Measurements from ENCODE around the gene GLIS1. TPM values are rescaled to one million over a fixed set of nuclear protein-coding genes. Genes with fewer than 3 reads are reported as not detected.

GLIS1 gene
- total and polyA plus RNA-seq, 2 experiments from 2014 or later: 0.22 to 0.61 TPM

DNA sequence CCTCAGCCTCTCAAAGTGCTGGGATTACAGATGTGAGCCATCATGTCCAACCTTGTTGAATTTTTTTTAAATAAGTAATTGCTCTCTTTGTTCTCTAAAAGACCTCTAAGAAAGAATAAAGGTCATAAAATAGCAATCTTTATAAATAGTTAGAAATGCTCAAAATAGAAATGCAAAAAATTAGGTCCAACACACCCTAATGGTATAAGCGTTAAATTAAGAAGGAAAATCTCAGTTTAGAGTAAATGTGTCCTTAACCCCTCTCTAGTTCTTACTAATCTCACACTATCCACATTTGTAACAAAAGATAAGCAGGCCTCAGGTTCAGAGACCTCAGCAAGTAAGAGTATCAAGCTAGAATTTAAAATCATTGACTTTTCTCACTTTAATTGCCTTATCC lies 38.3 kb upstream of the GLIS1 start:
- H3K4me2 ChIP-seq (ENCODE audit: unreplicated experiment): no peak overlapping the region
- peaks cover 12% of the 10 kb centered on the region for H3F3A ChIP-seq (ENCODE audit: insufficient read depth)
- no peaks in the 10 kb centered on the region for H3K79me2 ChIP-seq (ENCODE audit: insufficient read depth)
- H3K27me3 ChIP-seq (replicated peaks; ENCODE audit: insufficient read depth): no peaks in the 10 kb centered on the region
- TF ChIP-seq EZH2 (IDR thresholded peaks at IDR 0.05; ENCODE audit: insufficient read depth, poor library complexity, severe bottlenecking): no peak
- TF ChIP-seq EZH2phosphoT487 (IDR thresholded peaks at IDR 0.05; ENCODE audit: insufficient read depth, low read depth): no peak
- no peaks in the 10 kb centered on the region for H3K9me3 ChIP-seq (ENCODE audit: low read depth)
- H4K20me1 ChIP-seq (ENCODE audit: insufficient read depth): no peaks in the 10 kb centered on the region
- in situ Hi-C loops (cut with MboI): no loop called here
- no peak overlapping the region for H3K9ac ChIP-seq
- H3K27ac ChIP-seq: no peak overlapping the region
- no peak overlapping the region for H3K4me3 ChIP-seq
- H3K36me3 ChIP-seq (ENCODE audit: low read depth): no peaks in the 10 kb centered on the region
- H3K9me2 ChIP-seq (ENCODE audit: insufficient read depth): no peaks in the 10 kb centered on the region
- no peak overlapping the region for H2AFZ ChIP-seq
- peaks cover 13% of the 10 kb centered on the region for H3K4me1 ChIP-seq (ENCODE audit: insufficient read depth)
- 98 to 100% methylated on average over 1 of the region's 1 CpG for WGBS, 2 experiments (ENCODE audit: low coverage in 1 of 2, low lambda C conversion rate in 2 of 2, missing lambda C conversion rate in 2 of 2)
- no peak for DNase-seq

DNA sequence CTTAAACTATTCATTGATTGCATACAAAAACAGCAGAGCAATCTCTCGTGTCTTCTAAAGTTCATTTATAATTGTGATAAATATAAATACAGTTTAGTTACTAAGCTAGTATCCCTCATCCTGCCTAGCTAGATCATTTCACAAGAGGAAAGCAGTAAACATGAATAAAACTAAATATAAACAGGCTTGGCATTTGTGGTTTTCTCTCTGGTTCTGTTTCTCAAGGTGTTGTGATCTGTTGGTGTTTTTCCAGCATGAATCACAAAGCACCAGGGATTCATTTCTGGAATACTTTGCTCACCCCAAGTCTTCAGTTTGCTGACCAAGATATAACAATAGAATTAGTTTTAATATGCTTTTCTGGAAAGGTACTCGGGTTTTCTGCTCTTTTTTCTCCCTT lies 32.7 kb upstream of the GLIS1 start:
- H3K36me3 ChIP-seq (ENCODE audit: low read depth): no peaks in the 10 kb centered on the region
- H3K9ac ChIP-seq: no peak overlapping the region

DNA sequence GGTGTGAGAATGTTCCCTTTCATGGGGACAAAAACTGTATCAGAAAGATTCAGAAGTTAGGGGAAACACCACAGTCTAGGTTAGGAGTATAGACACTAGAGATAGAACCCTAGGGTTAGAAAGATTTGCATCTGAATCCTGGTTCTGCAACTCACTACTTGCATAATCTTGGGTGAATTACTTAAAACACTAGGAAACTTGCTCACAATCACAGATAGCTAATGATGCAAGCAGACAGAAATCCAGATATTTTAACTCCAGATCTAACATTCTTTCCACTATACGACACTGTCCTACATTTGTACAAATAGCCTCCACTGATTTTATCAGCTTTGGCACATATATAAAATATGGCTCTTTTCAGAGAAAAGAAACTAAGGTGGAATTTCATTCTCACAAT lies 30.8 kb upstream of the GLIS1 start:
- 90 to 92% methylated on average over 1 of the region's 1 CpG for WGBS, 2 experiments (ENCODE audit: low coverage in 1 of 2, low lambda C conversion rate in 2 of 2, missing lambda C conversion rate in 2 of 2)
- Histone ChIP-seq H3K79me2 (ENCODE audit: insufficient read depth) (no peaks in the 10 kb centered on the region), H3K9ac (no peak overlapping the region), H3K4me2 (ENCODE audit: unreplicated experiment) (no peak overlapping the region), H3K27me3 (replicated peaks; ENCODE audit: insufficient read depth) (no peaks in the 10 kb centered on the region), H2AFZ (no peak overlapping the region), H3F3A (ENCODE audit: insufficient read depth) (peaks cover 23% of the 10 kb centered on the region; the same call in 1 of the 2 replicates), H3K9me2 (ENCODE audit: insufficient read depth) (no peaks in the 10 kb centered on the region), H3K4me1 (ENCODE audit: insufficient read depth) (peaks cover 47% of the 10 kb centered on the region), H3K36me3 (ENCODE audit: low read depth) (no peaks in the 10 kb centered on the region), H3K27ac (no peak overlapping the region), H3K4me3 (no peak overlapping the region), H4K20me1 (ENCODE audit: insufficient read depth) (no peaks in the 10 kb centered on the region), H3K9me3 (ENCODE audit: low read depth) (no peaks in the 10 kb centered on the region)
- in situ Hi-C loops (cut with MboI): no loop called here
- DNase-seq: peak; percentile 55
- TF ChIP-seq EZH2phosphoT487 (IDR thresholded peaks at IDR 0.05; ENCODE audit: insufficient read depth, low read depth): no peak

More for the DNA sequence above, 32.7 kb upstream of the GLIS1 start:
- 56 to 57% methylated on average over 2 of the region's 2 CpGs for WGBS, 2 experiments (ENCODE audit: low coverage in 1 of 2, low lambda C conversion rate in 2 of 2, missing lambda C conversion rate in 2 of 2)
- H3K4me2 ChIP-seq (ENCODE audit: unreplicated experiment): peak overlapping the region; percentile 46
- no peak for TF ChIP-seq EZH2 (IDR thresholded peaks at IDR 0.05; ENCODE audit: insufficient read depth, poor library complexity, severe bottlenecking)
- no peak for TF ChIP-seq EZH2phosphoT487 (IDR thresholded peaks at IDR 0.05; ENCODE audit: insufficient read depth, low read depth)
- in situ Hi-C loops (cut with MboI): no loop called here
- H3K27me3 ChIP-seq (replicated peaks; ENCODE audit: insufficient read depth): no peaks in the 10 kb centered on the region
- no peaks in the 10 kb centered on the region for H3K79me2 ChIP-seq (ENCODE audit: insufficient read depth)
- no peak overlapping the region for H3K4me3 ChIP-seq
- no peaks in the 10 kb centered on the region for H4K20me1 ChIP-seq (ENCODE audit: insufficient read depth)
- H3K4me1 ChIP-seq (ENCODE audit: insufficient read depth): peaks cover 31% of the 10 kb centered on the region
- H3K27ac ChIP-seq: peak overlapping the region; percentile 21; the same call in 1 of the 2 replicates
- peaks cover 10% of the 10 kb centered on the region; the same call in 1 of the 2 replicates for H3F3A ChIP-seq (ENCODE audit: insufficient read depth)
- DNase-seq: peak; percentile 87
- H3K9me3 ChIP-seq (ENCODE audit: low read depth): no peaks in the 10 kb centered on the region
- H2AFZ ChIP-seq: no peak overlapping the region
- H3K9me2 ChIP-seq (ENCODE audit: insufficient read depth): no peaks in the 10 kb centered on the region

GRCh38 chr1:53769184-53769583 lies 30.2 kb upstream of the GLIS1 start:
- no peaks in the 10 kb centered on the region for H3K9me2 ChIP-seq (ENCODE audit: insufficient read depth)
- WGBS, 2 experiments (ENCODE audit: low coverage in 1 of 2, low lambda C conversion rate in 2 of 2, missing lambda C conversion rate in 2 of 2): 92 to 100% methylated on average over 1 of the region's 1 CpG
- H4K20me1 ChIP-seq (ENCODE audit: insufficient read depth): no peaks in the 10 kb centered on the region
- H3K4me1 ChIP-seq (ENCODE audit: insufficient read depth): peaks cover 47% of the 10 kb centered on the region
- H3K27ac ChIP-seq: no peak overlapping the region
- H3K36me3 ChIP-seq (ENCODE audit: low read depth): no peaks in the 10 kb centered on the region
- H3K27me3 ChIP-seq (replicated peaks; ENCODE audit: insufficient read depth): no peaks in the 10 kb centered on the region
- no peak for TF ChIP-seq EZH2 (IDR thresholded peaks at IDR 0.05; ENCODE audit: insufficient read depth, poor library complexity, severe bottlenecking)
- TF ChIP-seq EZH2phosphoT487 (IDR thresholded peaks at IDR 0.05; ENCODE audit: insufficient read depth, low read depth): no peak
- no peak overlapping the region for H3K9ac ChIP-seq
- in situ Hi-C loops (cut with MboI): no loop called here
- no peak overlapping the region for H3K4me2 ChIP-seq (ENCODE audit: unreplicated experiment)
- no peak overlapping the region for H3K4me3 ChIP-seq
- no peaks in the 10 kb centered on the region for H3K79me2 ChIP-seq (ENCODE audit: insufficient read depth)
- no peak overlapping the region for H2AFZ ChIP-seq
- peaks cover 23% of the 10 kb centered on the region; the same call in 1 of the 2 replicates for H3F3A ChIP-seq (ENCODE audit: insufficient read depth)
- no peak for DNase-seq
- no peaks in the 10 kb centered on the region for H3K9me3 ChIP-seq (ENCODE audit: low read depth)

Measured in GM23248 (cell line).